IPS DF 19.7 (cell line): ENCODE data around the gene ALKBH7.

Source experiments
- DNase-seq: peaks from one replicate; pipeline ENCODE4 v3.0.0-alpha.2; 2013; ENCODE audit warnings: low read depth, low spot score

ALKBH7 gene

DNA sequence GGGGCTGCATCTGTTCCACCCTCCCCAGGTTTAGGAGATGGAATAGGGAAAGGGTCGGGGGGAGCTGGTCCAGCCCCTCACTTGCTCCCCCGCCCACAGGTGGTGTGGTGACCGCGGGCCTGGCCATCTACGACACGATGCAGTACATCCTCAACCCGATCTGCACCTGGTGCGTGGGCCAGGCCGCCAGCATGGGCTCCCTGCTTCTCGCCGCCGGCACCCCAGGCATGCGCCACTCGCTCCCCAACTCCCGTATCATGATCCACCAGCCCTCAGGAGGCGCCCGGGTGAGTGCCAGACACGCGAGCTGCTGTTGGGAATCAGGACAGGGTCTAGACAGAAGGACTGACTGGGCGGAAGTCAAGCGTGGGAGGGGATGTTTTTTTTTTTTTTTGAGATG lies 8.2 kb upstream of the ALKBH7 start:
- DNase-seq = no peak

DNA sequence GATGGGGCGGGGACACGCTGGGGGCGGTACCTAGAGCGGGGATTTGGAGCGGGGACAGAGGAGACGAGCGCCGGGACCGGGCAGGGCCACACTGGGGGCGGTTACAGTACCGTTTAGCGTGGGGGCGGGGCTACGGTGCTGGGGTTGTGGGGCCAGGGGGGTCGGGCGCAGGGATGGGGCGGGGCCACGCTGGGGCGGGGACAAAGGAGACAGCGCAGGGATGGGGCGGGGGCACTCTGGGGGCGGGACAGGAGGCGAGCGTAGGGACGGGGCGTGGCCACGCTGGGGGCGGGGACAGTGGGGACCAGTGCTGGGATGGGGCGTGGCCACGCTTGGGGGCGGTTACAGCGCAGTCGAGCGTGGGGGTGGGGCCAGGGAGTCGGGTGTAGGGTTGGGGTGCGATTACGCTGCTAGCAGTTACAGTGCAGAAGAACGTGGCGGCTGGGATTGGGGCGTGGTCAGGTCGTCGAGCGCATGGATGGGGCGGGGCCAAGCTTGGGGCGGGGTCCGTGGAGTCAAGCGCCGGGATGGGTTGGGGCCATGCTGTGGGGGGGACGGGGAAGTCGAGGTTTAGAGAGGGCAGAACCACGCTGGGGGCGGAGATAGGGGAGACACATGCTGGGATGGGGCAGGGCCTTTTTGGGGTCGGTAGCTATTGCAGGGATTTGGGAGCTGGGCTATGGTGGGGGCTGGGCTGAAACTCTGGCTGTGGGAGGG lies 660 bp downstream of the ALKBH7 start:
- no peak for DNase-seq

- no peak for DNase-seq
Observed at GRCh38 chr19:6373813-6374108, 1.2 kb downstream of the ALKBH7 start.

DNA sequence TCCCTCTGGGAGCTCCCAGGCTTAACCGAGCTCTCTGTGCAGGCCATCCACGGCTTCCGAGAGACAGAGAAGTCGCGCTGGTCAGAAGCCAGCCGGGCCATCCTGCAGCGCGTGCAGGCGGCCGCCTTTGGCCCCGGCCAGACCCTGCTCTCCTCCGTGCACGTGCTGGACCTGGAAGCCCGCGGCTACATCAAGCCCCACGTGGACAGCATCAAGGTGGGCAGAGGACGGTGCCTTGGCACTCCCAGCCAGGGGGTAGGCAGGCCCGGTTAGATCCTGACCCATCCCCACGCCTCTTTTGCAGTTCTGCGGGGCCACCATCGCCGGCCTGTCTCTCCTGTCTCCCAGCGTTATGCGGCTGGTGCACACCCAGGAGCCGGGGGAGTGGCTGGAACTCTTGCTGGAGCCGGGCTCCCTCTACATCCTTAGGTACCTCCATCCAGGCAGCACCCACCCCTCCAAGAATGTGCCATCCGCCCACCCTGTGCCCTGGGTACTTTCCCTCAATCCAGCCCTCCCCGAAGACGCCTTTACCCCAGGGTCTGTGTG lies 1.6 kb downstream of the ALKBH7 start:
- DNase-seq = no peak

GRCh38 chr19:6374711-6375410 lies 2.3 kb downstream of the ALKBH7 start:
- DNase-seq = no peak

- no peak for DNase-seq
Observed at GRCh38 chr19:6375411-6376010, 2.9 kb downstream of the ALKBH7 start, which contains the start of gene PSPN. TSS of gene PSPN (minus strand) at chr19:6375933. CDS start at chr19:6375849, 84 bp downstream.

GRCh38 chr19:6376512-6377190 lies 4.1 kb downstream of the ALKBH7 start:
- no peak for DNase-seq

DNA sequence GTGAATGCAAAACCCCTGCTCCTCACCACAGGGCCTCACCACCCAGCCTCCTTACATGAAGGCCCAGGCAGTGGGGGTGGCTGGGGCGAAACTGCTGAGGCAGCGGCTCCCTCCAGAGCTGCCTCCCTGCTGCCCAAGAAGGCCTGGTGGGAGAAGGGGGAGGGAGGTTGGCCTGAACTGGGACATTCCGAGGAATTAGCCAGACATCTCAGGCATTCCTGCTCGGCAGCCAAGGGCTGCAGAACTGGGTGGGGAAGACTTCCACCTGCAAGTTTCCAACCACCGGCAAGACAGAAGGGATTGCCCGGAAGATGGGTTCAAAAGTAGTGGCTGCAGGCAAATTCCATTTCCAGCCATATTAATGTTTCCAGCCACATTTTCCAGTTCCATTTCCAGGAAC lies 5.4 kb downstream of the ALKBH7 start:
- no peak for DNase-seq

DNA sequence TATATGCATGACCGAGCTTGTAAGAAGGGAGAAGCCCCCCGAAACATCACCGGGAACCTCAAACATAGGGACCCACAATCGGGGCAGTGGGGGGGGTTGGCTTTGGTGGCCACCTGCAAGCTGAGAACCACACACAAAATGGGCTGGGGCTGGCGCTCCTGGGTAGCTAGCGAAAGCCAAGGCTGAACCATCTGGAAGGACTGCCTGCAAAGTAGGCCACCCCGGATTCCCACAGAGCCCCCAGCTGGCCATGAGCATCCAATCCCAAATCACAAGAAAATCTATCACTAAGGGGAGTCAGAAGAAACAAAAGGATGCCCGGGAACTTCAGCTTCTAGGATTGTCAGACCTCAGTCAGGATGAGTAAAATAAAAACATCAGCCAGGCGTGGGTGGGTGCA lies 5.9 kb downstream of the ALKBH7 start:
- no peak for DNase-seq

GRCh38 chr19:6379744-6380143 lies 7.2 kb downstream of the ALKBH7 start:
- no peak for DNase-seq

GRCh38 chr19:6381030-6381750 lies 8.6 kb downstream of the ALKBH7 start:
- no peak for DNase-seq

GRCh38 chr19:6383188-6383587 lies 10.6 kb downstream of the ALKBH7 start:
- no peak for DNase-seq

GRCh38 chr19:6384381-6384780 lies 11.8 kb downstream of the ALKBH7 start:
- DNase-seq = no peak

GRCh38 chr19:6387372-6387771 lies 14.8 kb downstream of the ALKBH7 start:
- no peak for DNase-seq

GRCh38 chr19:6392221-6393073 lies 19.9 kb downstream of the ALKBH7 start:
- no peak for DNase-seq

DNA sequence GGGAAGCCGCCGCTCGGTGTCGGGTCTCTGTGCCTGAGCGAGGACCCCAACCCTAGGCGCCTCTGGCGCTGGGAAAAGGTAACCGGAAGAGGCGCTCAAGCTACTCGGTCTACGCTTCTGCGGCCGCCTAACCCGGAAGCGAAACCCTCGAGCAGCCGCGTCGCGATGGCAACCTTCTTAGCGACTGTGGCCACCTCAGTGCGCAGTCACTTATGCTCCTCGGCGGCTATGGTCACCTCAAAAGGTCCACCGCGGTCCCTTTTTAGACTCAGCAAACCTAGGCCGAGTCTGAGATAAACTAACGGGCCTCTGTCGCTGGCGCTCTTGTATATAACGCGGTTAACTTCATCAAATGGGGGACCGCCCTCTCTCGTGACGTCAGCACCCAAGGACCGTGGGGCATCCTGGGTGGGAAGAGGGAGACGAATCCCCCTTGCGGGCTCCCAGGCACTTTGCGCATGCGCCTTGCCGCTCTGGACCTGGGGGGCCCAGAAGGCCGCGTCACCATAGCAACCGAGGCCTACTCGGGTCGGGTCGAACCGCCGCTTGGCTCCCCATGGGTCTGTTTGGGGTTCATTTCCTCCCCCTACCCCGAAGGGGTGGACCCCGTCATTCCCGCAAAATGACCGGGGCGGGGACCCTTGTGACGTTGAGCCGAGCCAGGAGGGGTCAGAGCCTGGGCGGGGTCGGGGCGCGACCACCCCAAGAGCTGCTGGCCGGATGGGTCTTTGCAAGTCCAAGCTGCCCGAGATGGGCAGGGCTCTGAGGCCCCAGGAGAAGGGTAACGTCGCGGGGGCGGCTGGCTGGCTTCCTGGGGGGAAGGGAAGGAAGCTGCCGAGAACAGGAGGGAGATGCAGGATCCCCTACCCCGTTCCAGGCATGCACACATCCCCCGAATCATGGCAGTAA lies 20.7 kb downstream of the ALKBH7 start, which contains the start of gene GTF2F1:
Gene GTF2F1, minus strand, starts transcription at position 91 of the 909 bp plus-strand sequence. CDS start 169 bp downstream, outside the sequence.
- DNase-seq = peak; percentile 78

GRCh38 chr19:6393983-6394412 lies 21.4 kb downstream of the ALKBH7 start:
- DNase-seq = no peak

- DNase-seq = peak; percentile 25
Observed at GRCh38 chr19:6394831-6395230, 22.2 kb downstream of the ALKBH7 start.

DNA sequence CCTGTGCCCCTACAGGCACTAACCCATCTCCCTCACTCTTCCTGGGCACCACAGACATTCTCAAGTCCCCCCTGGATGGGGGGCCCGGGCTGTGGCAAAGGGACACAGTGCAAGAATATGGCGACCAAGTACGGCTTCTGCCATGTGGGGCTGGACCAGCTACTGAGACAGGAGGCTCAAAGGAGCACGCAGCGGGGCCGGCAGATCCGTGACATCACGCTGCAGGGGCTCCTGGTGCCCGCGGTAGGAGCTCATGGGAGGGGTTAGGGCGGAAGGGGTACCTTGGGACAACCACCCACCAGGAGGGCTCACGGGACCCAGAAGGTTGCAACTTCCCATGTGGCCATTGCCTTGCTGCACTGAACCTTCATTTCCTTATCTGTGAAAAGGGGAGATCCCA lies 23.7 kb downstream of the ALKBH7 start:
- DNase-seq = no peak
